Large intestine (tissue), 12 donors: ENCODE data around the gene CRACR2A. TPM values are rescaled to one million over a fixed set of nuclear protein-coding genes. Genes with fewer than 3 reads are reported as not detected.

Experiments used
- DNase-seq, 2 donors: peaks; one replicate each; pipeline versions ENCODE4 v3.0.0 to v3.0.0-alpha.2; 2013
- H3K27ac ChIP-seq: one replicate; pipeline ENCODE4 v1.5.1; 2013; ENCODE audit warnings: low read length
- H3K27me3 ChIP-seq: 2 replicates; pipeline ENCODE4 v1.6.1; 2013; ENCODE audit warnings: low read length; ENCODE audit not compliant: control insufficient read depth, insufficient read depth
- H3K36me3 ChIP-seq: 2 replicates; pipeline ENCODE4 v1.6.1; 2013; ENCODE audit warnings: low read length; ENCODE audit not compliant: control insufficient read depth, insufficient read depth
- H3K4me1 ChIP-seq: one replicate; pipeline ENCODE4 v1.6.1; 2013; ENCODE audit warnings: low read length; ENCODE audit not compliant: control insufficient read depth, insufficient read depth
- H3K4me3 ChIP-seq: one replicate; pipeline ENCODE4 v1.5.1; 2013; ENCODE audit warnings: low read length
- H3K9me3 ChIP-seq: one replicate; pipeline ENCODE4 v1.6.1; 2013; ENCODE audit warnings: mild to moderate bottlenecking, low read depth, low read length, moderate library complexity; ENCODE audit not compliant: control insufficient read depth
- WGBS: methylation state at CpG from one replicate; pipeline ENCODE4 v1.1.5; 2013; ENCODE audit warnings: low lambda C conversion rate; ENCODE audit not compliant: insufficient coverage; 5-methylcytosine and 5-hydroxymethylcytosine counted together
- long read RNA-seq, 11 donors: transcript quantifications; one replicate each; lab custom pipeline, GENCODE V29; 2026
- polyA plus RNA-seq: library from polyadenylated mRNA; unstranded; fragments of 120-200 nt; gene quantifications from one replicate; pipeline ENCODE4 v1.2.1, GENCODE V29; 2013

The CRACR2A gene, protein sequence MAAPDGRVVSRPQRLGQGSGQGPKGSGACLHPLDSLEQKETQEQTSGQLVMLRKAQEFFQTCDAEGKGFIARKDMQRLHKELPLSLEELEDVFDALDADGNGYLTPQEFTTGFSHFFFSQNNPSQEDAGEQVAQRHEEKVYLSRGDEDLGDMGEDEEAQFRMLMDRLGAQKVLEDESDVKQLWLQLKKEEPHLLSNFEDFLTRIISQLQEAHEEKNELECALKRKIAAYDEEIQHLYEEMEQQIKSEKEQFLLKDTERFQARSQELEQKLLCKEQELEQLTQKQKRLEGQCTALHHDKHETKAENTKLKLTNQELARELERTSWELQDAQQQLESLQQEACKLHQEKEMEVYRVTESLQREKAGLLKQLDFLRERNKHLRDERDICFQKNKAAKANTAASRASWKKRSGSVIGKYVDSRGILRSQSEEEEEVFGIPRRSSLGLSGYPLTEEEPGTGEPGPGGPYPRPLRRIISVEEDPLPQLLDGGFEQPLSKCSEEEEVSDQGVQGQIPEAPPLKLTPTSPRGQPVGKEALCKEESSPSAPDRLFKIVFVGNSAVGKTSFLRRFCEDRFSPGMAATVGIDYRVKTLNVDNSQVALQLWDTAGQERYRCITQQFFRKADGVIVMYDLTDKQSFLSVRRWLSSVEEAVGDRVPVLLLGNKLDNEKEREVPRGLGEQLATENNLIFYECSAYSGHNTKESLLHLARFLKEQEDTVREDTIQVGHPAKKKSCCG
- 12.5 TPM for polyA plus RNA-seq
- long read RNA-seq, donor 1, result 0 reads
- long read RNA-seq, donor 2, result 0 reads
- long read RNA-seq, donor 3, result 0 reads
- long read RNA-seq, donor 4, result 0 reads
- long read RNA-seq, donor 5, result 0 reads
- long read RNA-seq, donor 6, result 0 reads
- long read RNA-seq, donor 7, result 0 reads
- long read RNA-seq, donor 8, partial matches to known transcripts, result 0 of 1 reads
- long read RNA-seq, donor 8, other reads (novel, unspliced or antisense), result 0 of 1 reads
- long read RNA-seq, donor 9, result 0 reads
- long read RNA-seq, donor 10, result 0 reads
- long read RNA-seq, donor 11, result 0 reads

DNA sequence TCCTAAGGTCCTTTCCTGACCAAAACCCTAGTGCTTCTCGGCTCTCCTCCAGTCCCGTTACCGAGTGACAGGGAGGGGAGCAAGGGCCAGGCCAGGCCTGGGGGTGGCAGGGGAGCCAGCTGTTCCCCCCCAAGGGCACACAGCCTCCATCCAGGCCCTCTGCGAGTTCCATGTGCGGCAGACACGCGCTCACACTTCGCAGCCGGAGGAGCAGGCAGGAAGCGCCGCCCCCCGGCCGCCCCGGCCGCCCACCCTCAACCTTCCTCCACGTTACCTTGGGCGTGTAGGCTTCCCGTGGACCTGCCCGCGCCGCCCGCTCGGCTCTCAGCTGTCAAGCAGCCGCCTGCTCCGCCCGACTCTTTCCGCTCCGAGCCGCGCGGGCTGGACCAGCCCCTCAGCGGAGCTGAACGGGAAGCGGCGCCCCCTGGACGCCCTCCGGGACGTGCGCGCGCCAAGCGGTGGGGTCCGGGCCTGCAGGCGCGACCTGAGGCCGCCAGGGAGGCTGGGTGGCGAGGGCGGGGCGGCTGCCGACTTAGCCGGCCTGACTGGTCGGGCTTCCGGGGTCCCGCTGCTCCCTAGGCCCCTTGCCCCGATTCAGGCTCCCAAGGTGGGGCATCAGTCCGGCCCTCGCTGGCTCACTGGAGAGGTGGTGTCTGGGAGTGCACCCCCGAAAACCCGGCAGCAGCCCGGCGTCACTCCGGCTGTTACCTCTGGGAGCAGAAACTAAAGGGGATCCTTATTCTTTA, at the start of gene CRACR2A:
TSS of gene CRACR2A (minus strand) at position 369 of the 746 bp plus-strand sequence. CDS start 56,110 bp downstream, outside the sequence.
- peak within 1 kb of the TSS; percentile 35 for H3K4me3 ChIP-seq
- peak; percentile 41 to 66 for DNase-seq
- peaks cover 18% of the 10 kb centered on the region for H3K27me3 ChIP-seq
- H3K4me1 ChIP-seq, result peaks cover 3% of the 10 kb centered on the region
- no CpG with 5 or more reads among the region's 62 CpGs for WGBS
- peak within 1 kb of the TSS; percentile 21 for H3K27ac ChIP-seq
- peaks cover 4% of the 10 kb centered on the region for H3K9me3 ChIP-seq
- H3K36me3 ChIP-seq, result no peaks in the 10 kb centered on the region

DNA sequence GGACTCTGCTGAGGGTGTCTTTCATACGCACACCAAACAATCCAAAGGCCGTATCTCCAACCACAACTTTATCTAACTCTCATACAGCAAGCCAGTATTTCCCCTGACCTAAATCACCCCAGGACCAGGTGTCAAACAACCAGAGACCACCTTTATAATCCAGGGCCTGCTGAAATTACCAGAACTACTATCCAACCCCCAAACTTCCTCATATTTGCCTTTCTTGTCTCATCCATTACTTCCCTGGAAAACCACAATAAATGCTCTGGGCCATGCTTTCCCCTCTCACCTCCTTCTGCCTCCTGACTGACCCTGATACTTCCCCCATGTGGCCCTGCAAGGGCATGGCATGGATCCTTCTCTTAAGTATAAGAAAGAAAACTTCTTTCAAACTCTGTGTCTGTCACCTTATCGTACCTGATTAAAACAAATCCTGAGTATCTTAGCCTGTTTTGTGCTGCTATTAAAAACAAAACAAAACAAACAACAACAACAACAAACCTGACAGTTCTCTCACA, 44.7 kb upstream of the CRACR2A start:
- H3K4me1 ChIP-seq, result no peaks in the 10 kb centered on the region
- no peak overlapping the region for H3K4me3 ChIP-seq
- H3K27ac ChIP-seq, result no peak overlapping the region
- H3K27me3 ChIP-seq, result no peaks in the 10 kb centered on the region
- DNase-seq, result no peak
- H3K9me3 ChIP-seq, result no peaks in the 10 kb centered on the region
- WGBS, result no CpG with 5 or more reads among the region's 3 CpGs
- no peaks in the 10 kb centered on the region for H3K36me3 ChIP-seq

DNA sequence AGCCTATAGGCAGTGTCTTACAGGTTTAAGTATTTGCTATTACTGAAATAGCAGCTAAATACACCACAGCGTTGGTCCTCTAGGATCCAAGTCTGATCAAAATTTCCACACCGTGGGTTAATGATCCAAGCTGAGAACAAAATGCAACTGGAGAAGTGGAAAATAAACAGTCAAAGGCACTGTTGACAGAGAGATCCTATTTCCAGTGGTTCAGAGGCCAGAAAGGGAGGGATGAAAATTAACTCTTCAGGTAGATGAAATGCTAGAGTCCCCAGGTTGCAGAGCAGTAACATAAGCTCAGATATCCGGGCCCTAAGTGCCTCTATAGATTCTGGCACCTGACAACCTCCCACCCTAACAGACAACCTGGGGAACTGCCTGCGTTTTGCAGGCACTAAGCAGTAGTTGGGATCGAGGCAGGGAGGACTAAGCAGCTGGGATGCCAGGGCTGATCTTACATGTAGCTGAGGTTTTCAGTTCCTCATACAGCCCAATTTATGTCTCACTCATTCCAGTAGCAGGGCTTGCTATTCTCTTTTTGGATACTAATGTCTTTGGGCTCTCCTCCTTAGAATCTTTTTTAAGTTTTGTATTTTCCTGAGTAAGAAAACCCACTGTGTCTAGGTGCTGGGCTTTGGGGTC, 42.7 kb upstream of the CRACR2A start:
- Histone ChIP-seq H3K27me3 (no peaks in the 10 kb centered on the region), H3K9me3 (no peaks in the 10 kb centered on the region), H3K36me3 (no peaks in the 10 kb centered on the region), H3K4me1 (no peaks in the 10 kb centered on the region), H3K4me3 (no peak overlapping the region), H3K27ac (no peak overlapping the region)
- WGBS, result 20% methylated on average over 1 of the region's 5 CpGs
- DNase-seq, result no peak

GRCh38 chr12:3795066-3795465, 42.2 kb upstream of the CRACR2A start:
- no peak overlapping the region for H3K27ac ChIP-seq
- no peaks in the 10 kb centered on the region for H3K9me3 ChIP-seq
- no peak overlapping the region for H3K4me3 ChIP-seq
- no peak for DNase-seq
- no peaks in the 10 kb centered on the region for H3K36me3 ChIP-seq
- no peaks in the 10 kb centered on the region for H3K27me3 ChIP-seq
- no peaks in the 10 kb centered on the region for H3K4me1 ChIP-seq
- WGBS, result no CpG with 5 or more reads among the region's 2 CpGs

DNA sequence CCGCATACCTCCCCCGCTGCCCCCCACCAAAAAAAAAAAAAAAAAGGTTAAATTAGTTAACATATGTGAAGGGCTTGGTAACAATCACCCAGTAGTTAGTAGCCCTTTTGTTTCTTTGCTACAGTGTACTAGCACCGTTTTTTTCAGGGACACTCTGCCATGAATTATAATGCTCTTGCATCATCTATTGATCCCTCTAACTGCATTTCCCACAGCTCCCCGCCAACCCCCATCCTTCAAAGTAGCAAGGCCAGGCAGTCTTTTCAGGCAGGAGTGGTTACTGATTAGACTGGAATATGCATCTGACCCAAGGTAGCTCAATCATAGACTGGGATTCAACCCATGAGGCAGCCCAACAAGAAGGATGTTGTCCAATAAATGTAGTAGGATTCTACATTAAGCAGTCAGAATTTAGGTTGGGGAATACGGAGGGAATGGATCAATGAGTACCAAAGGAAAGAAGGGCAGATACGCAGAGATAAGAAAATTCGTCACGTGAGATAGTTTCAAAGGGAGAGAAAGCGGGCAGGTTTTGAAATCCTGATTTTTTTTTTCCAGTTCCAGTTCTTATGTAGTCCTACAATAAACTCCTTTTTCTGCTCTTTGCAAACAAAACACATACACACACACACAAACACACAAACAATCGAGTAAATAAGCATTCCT, 39.8 kb upstream of the CRACR2A start:
- no peaks in the 10 kb centered on the region for H3K9me3 ChIP-seq
- H3K36me3 ChIP-seq, result no peaks in the 10 kb centered on the region
- WGBS, result 100% methylated on average over 3 of the region's 10 CpGs
- DNase-seq, result no peak
- no peaks in the 10 kb centered on the region for H3K27me3 ChIP-seq
- H3K4me3 ChIP-seq, result no peak overlapping the region
- no peaks in the 10 kb centered on the region for H3K4me1 ChIP-seq
- no peak overlapping the region for H3K27ac ChIP-seq

- no peak for DNase-seq
- H3K4me1 ChIP-seq, result no peaks in the 10 kb centered on the region
- no CpG with 5 or more reads among the region's 5 CpGs for WGBS
- no peak overlapping the region for H3K4me3 ChIP-seq
- no peak overlapping the region for H3K27ac ChIP-seq
- no peaks in the 10 kb centered on the region for H3K36me3 ChIP-seq
- no peaks in the 10 kb centered on the region for H3K9me3 ChIP-seq
- H3K27me3 ChIP-seq, result no peaks in the 10 kb centered on the region
Measured at GRCh38 chr12:3791256-3791874, 38.5 kb upstream of the CRACR2A start.

DNA sequence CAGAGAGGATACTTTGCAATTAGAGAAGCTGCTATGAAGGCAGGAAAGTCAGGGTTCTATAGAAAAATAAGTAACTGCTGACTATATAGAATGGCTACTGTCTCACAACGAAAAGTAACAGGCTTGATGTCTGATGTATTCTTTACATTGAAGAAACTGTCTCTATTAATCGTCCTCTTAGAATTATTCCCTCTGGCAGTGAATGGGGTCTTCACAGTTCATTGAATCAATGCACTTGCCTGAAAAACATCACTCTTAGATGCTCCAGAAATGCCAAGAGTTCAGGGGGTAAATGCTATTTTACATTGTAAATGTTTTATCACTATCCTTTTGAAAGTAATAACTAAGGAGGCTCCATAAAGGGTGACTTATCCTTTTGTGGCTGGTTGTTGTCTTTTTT, 37.7 kb upstream of the CRACR2A start:
- Histone ChIP-seq H3K27ac (no peak overlapping the region), H3K9me3 (no peaks in the 10 kb centered on the region), H3K4me3 (no peak overlapping the region), H3K27me3 (no peaks in the 10 kb centered on the region), H3K36me3 (no peaks in the 10 kb centered on the region), H3K4me1 (no peaks in the 10 kb centered on the region)
- no CpG with 5 or more reads among the region's 2 CpGs for WGBS
- DNase-seq, result no peak

- Histone ChIP-seq H3K4me1 (no peaks in the 10 kb centered on the region), H3K27ac (no peak overlapping the region), H3K27me3 (no peaks in the 10 kb centered on the region), H3K9me3 (no peaks in the 10 kb centered on the region), H3K36me3 (no peaks in the 10 kb centered on the region), H3K4me3 (no peak overlapping the region)
- no peak for DNase-seq
- WGBS, result no CpG with 5 or more reads among the region's 1 CpG
Measured at GRCh38 chr12:3789838-3790237, 36.9 kb upstream of the CRACR2A start.

DNA sequence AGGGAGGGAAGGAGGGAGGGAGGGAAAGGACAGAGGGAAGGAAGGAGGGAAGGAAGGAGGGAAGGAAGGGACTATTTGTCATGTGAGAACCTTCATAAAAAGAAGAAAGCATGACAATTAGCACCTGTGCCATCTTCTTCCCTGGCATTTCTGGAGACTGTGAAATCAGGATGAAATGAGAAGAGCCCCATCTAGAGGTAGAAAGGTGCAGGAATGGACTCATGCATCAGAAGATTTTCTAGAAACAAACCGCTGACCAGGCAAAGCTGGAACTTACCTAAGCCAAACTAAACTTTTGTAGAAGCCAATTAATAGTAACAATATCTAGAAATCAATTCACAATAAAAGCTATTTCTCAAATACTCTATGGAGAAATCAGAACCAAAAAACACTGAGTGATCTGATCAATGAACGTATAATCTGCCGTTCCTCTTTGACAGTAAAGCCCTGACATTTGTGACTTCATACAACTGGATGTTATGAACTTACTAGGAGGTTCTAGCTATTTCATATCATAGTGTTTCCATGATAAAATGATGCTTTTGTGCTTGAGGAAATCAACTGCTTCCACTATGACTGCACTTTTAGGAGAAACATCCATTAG, 24.4 kb upstream of the CRACR2A start:
- Histone ChIP-seq H3K9me3 (no peaks in the 10 kb centered on the region), H3K4me1 (no peaks in the 10 kb centered on the region), H3K27me3 (peaks cover 2% of the 10 kb centered on the region), H3K4me3 (no peak overlapping the region), H3K27ac (no peak overlapping the region), H3K36me3 (no peaks in the 10 kb centered on the region)
- peak in 1 of 2 donors; percentile 26 for DNase-seq
- no CpG with 5 or more reads among the region's 3 CpGs for WGBS
